H9 (cell line): ENCODE data around the gene UTF1. TPM values are rescaled to one million over a fixed set of nuclear protein-coding genes. Genes with fewer than 3 reads are reported as not detected.

Experiments used
- DNase-seq: peaks from one replicate; pipeline ENCODE4 v3.0.0-alpha.2; 2017
- H2AFZ ChIP-seq: one replicate; pipeline ENCODE4 v1.6.1; 2013; ENCODE audit warnings: mild to moderate bottlenecking, low read length, control low read depth, moderate library complexity
- H2AK5ac ChIP-seq: 2 replicates; pipeline ENCODE4 v1.6.1; 2013; ENCODE audit warnings: low read length, control low read depth, mixed read lengths; ENCODE audit not compliant: insufficient read length
- H2BK120ac ChIP-seq: one replicate; pipeline ENCODE4 v1.6.1; 2013; ENCODE audit warnings: low read depth, mild to moderate bottlenecking, low read length, control low read depth, inconsistent platforms; ENCODE audit not compliant: poor library complexity, severe bottlenecking
- H2BK12ac ChIP-seq: 2 replicates; pipeline ENCODE4 v1.6.1; 2013; ENCODE audit warnings: low read length, control low read depth, mixed read lengths, low read depth; ENCODE audit not compliant: insufficient read length
- H2BK15ac ChIP-seq: 2 replicates; pipeline ENCODE4 v1.6.1; 2013; ENCODE audit warnings: low read depth, low read length, control low read depth
- H2BK20ac ChIP-seq: one replicate; pipeline ENCODE4 v1.6.1; 2013; ENCODE audit warnings: low read depth, mild to moderate bottlenecking, low read length, control low read depth, inconsistent platforms; ENCODE audit not compliant: poor library complexity, severe bottlenecking
- H2BK5ac ChIP-seq: 2 replicates; pipeline ENCODE4 v1.6.1; 2013; ENCODE audit warnings: low read length, control low read depth, mixed read lengths; ENCODE audit not compliant: insufficient read length
- H3K14ac ChIP-seq: 2 replicates; pipeline ENCODE4 v1.6.1; 2013; ENCODE audit warnings: low read length, control low read depth; ENCODE audit not compliant: insufficient read depth
- H3K18ac ChIP-seq: 2 replicates; pipeline ENCODE4 v1.6.1; 2013; ENCODE audit warnings: low read depth, mild to moderate bottlenecking, mixed read lengths, low read length, control low read depth; ENCODE audit not compliant: insufficient read length
- H3K23ac ChIP-seq: 2 replicates; pipeline ENCODE4 v1.6.1; 2013; ENCODE audit warnings: low read length, control low read depth, mixed read lengths, low read depth; ENCODE audit not compliant: insufficient read length
- H3K23me2 ChIP-seq: 2 replicates; pipeline ENCODE4 v1.6.1; 2013; ENCODE audit warnings: low read depth, mild to moderate bottlenecking, mixed read lengths, low read length, control low read depth; ENCODE audit not compliant: insufficient read length, poor library complexity, severe bottlenecking
- H3K27ac ChIP-seq: 2 replicates; pipeline ENCODE4 v1.5.1; 2013; ENCODE audit warnings: low read length, control low read depth, mixed read lengths, low read depth; ENCODE audit not compliant: insufficient read length
- H3K27me3 ChIP-seq: 2 replicates; pipeline ENCODE4 v1.6.1; 2013; ENCODE audit warnings: low read length, control low read depth, inconsistent platforms; ENCODE audit not compliant: insufficient read depth
- H3K4ac ChIP-seq: 2 replicates; pipeline ENCODE4 v1.6.1; 2013; ENCODE audit warnings: low read depth, mild to moderate bottlenecking, control low read depth, inconsistent platforms, low read length, moderate library complexity
- H3K4me1 ChIP-seq: 2 replicates; pipeline ENCODE4 v1.6.1; 2013; ENCODE audit warnings: low read length, control low read depth, inconsistent platforms; ENCODE audit not compliant: insufficient read depth
- H3K4me2 ChIP-seq: 2 replicates; pipeline ENCODE4 v1.6.1; 2013; ENCODE audit warnings: low read length, control low read depth, mixed read lengths; ENCODE audit not compliant: insufficient read length, insufficient read depth
- H3K56ac ChIP-seq: 2 replicates; pipeline ENCODE4 v1.6.1; 2013; ENCODE audit warnings: low read depth, mild to moderate bottlenecking, mixed read lengths, low read length, control low read depth; ENCODE audit not compliant: insufficient read length
- H3K79me1 ChIP-seq: 2 replicates; pipeline ENCODE4 v1.6.1; 2013; ENCODE audit warnings: low read depth, mild to moderate bottlenecking, moderate library complexity, low read length, control low read depth, inconsistent platforms; ENCODE audit not compliant: insufficient read depth, poor library complexity, severe bottlenecking
- H3K79me2 ChIP-seq: 2 replicates; pipeline ENCODE4 v1.6.1; 2013; ENCODE audit warnings: low read length, control low read depth, inconsistent platforms; ENCODE audit not compliant: insufficient read depth
- H3K9ac ChIP-seq: 2 replicates; pipeline ENCODE4 v1.6.1; 2013; ENCODE audit warnings: low read length, control low read depth, mixed read lengths; ENCODE audit not compliant: insufficient read length; ENCODE audit errors: extremely low read depth
- H3K9me3 ChIP-seq: one replicate; pipeline ENCODE4 v1.6.1; 2013; ENCODE audit warnings: low read depth, low read length, inconsistent platforms; ENCODE audit not compliant: control insufficient read depth
- H3T11ph ChIP-seq: one replicate; pipeline ENCODE4 v1.6.1; 2013; ENCODE audit warnings: mild to moderate bottlenecking, low read length, control low read depth, inconsistent platforms
- H4K20me1 ChIP-seq: one replicate; pipeline ENCODE4 v1.6.1; 2013; ENCODE audit not compliant: control insufficient read depth, insufficient read length, insufficient read depth
- H4K5ac ChIP-seq: 2 replicates; pipeline ENCODE4 v1.6.1; 2013; ENCODE audit warnings: low read depth, mild to moderate bottlenecking, mixed read lengths, low read length, control low read depth; ENCODE audit not compliant: insufficient read length
- H4K8ac ChIP-seq: replicated peaks from 2 replicates; pipeline ENCODE4 v1.6.1; 2013; ENCODE audit warnings: low read length, control low read depth, mixed read lengths, low read depth; ENCODE audit not compliant: insufficient read length
- H4K91ac ChIP-seq: 2 replicates; pipeline ENCODE4 v1.6.1; 2013; ENCODE audit warnings: low read depth, mild to moderate bottlenecking, moderate library complexity, mixed read lengths, low read length, control low read depth; ENCODE audit not compliant: insufficient read length
- H3K27ac Mint-ChIP-seq, 3 experiments: 2 replicates in 2 of 3; 3 replicates in 1 of 3; pipeline ENCODE4 v1.8.0; 2020 to 2021; ENCODE audit warnings: mixed read lengths in 3 of 3, mild to moderate bottlenecking in 1 of 3, moderate library complexity in 1 of 3
- H3K27me3 Mint-ChIP-seq: 2 replicates; pipeline ENCODE4 v1.8.0; 2021; ENCODE audit warnings: low read depth, mild to moderate bottlenecking, moderate library complexity, mixed read lengths
- H3K36me3 Mint-ChIP-seq, 3 experiments: 2 replicates in 2 of 3; 3 replicates in 1 of 3; pipeline ENCODE4 v1.8.0; 2020 to 2021; ENCODE audit warnings: low read depth in 3 of 3, mixed read lengths in 3 of 3; ENCODE audit not compliant: insufficient read depth in 1 of 3
- H3K4me1 Mint-ChIP-seq, 2 experiments: 2 replicates each; pipeline ENCODE4 v1.8.0; 2020; ENCODE audit warnings: mixed read lengths in 2 of 2
- H3K4me3 Mint-ChIP-seq, 2 experiments: 2 replicates in 1 of 2; 3 replicates in 1 of 2; pipeline ENCODE4 v1.8.0; 2020 to 2021; ENCODE audit warnings: mild to moderate bottlenecking in 2 of 2, mixed read lengths in 2 of 2, moderate library complexity in 1 of 2
- H3K9me3 Mint-ChIP-seq, 2 experiments: 2 replicates in 1 of 2; 3 replicates in 1 of 2; pipeline ENCODE4 v1.8.0; 2020; ENCODE audit warnings: mild to moderate bottlenecking in 2 of 2, mixed read lengths in 2 of 2, moderate library complexity in 1 of 2
- CTCF ChIP-seq: fragments of 200-600 bp; sonication (generic); conservative IDR thresholded peaks from 3 replicates; pipeline ENCODE4 v1.8.0; 2021; ENCODE audit warnings: antibody characterized with exemption, mild to moderate bottlenecking
- WGBS: extraction: QIAGEN DNeasy Blood & Tissue Kit; methylation state at CpG from one replicate; pipeline ENCODE4 v1.1.7; 2013; ENCODE audit warnings: missing lambda C conversion rate, low lambda C conversion rate, mixed read lengths; ENCODE audit not compliant: insufficient read length; ENCODE audit errors: extremely low coverage; 5-methylcytosine and 5-hydroxymethylcytosine counted together
- total RNA-seq: library from RNA; stranded (reverse); gene quantifications from 2 replicates; pipeline ENCODE4 v1.2.1, GENCODE V29; 2021

UTF1 gene
- total RNA-seq, 1 experiment from 2014 or later = 31.5 TPM

DNA sequence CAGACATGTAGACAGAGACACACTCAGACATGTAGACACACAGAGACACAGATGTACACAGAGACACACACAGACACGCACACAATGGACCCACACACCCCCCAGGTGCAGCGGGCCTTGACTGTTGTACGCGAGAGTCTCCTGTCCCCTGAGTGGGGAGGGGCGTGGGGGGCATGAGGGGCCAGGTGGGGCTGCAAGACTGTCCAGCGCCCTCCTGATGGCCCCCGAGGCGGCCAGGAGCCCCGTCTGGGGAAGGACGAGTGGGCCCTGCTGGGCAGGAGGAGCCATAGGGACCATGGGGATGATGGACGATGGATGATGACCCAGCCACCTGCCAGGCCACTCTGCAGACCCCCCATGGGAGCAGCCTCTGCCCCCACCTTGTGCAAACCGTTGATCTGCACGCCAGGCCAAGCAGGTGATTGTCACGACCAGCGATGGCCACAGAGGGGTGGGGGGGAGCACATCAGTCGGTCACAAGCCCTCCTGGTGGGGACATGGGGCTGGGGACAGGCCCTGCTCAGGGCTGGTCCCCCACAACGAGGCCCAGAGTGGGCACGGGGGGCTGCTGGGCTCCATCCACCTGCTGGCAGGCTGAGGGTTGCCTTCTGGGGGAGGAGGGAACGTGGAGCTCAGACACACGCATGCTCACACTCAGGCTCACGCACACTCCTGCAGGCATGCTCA is 19.2 kb downstream of the UTF1 start:
- H3K4me2 ChIP-seq = no peak overlapping the region
- no peak overlapping the region for H3K14ac ChIP-seq
- no peaks in the 10 kb centered on the region for H3K27me3 ChIP-seq
- H3K9me3 ChIP-seq = no peaks in the 10 kb centered on the region
- H4K5ac ChIP-seq = no peak overlapping the region
- no CpG with 5 or more reads among the region's 21 CpGs for WGBS
- no peak overlapping the region for H2AFZ ChIP-seq
- H3K79me1 ChIP-seq = no peaks in the 10 kb centered on the region
- no peak overlapping the region for H3K9ac ChIP-seq
- H3K27ac ChIP-seq = no peak overlapping the region
- H2BK12ac ChIP-seq = no peak overlapping the region
- no peak overlapping the region for H3K4me3 Mint-ChIP-seq
- no peak overlapping the region for H3K4ac ChIP-seq
- H3K27me3 Mint-ChIP-seq = peaks cover 6% of the 10 kb centered on the region
- no peak overlapping the region for H3K18ac ChIP-seq
- H4K20me1 ChIP-seq = no peaks in the 10 kb centered on the region
- no peak overlapping the region for H2AK5ac ChIP-seq
- H3K79me2 ChIP-seq = no peaks in the 10 kb centered on the region
- no peak overlapping the region for H4K8ac ChIP-seq
- no peak overlapping the region for H2BK120ac ChIP-seq
- no peak overlapping the region for H3K23ac ChIP-seq
- no peaks in the 10 kb centered on the region; a peak in 1 of 5 replicates for H3K9me3 Mint-ChIP-seq
- H3K4me1 ChIP-seq = no peaks in the 10 kb centered on the region
- peak overlapping the region in 1 of 3 experiments; percentile 1; a peak in 1 of 7 replicates for H3K27ac Mint-ChIP-seq
- no peak overlapping the region for H2BK15ac ChIP-seq
- H3K4me1 Mint-ChIP-seq = peaks cover 19 to 30% of the 10 kb centered on the region in 2 experiments
- H2BK5ac ChIP-seq = no peak overlapping the region
- H3K56ac ChIP-seq = no peak overlapping the region
- H2BK20ac ChIP-seq = no peak overlapping the region
- no peak for DNase-seq
- H3K36me3 Mint-ChIP-seq = no peaks in the 10 kb centered on the region
- peak; percentile 29; the same call in 1 of the 3 replicates for TF ChIP-seq CTCF
- no peak overlapping the region for H3T11ph ChIP-seq
- H3K23me2 ChIP-seq = no peaks in the 10 kb centered on the region
- H4K91ac ChIP-seq = no peak overlapping the region
